ENCODE measurements around the gene RPS4Y1. TPM values are rescaled to one million over a fixed set of nuclear protein-coding genes. Genes with fewer than 3 reads are reported as not detected.
"Not testable (repeated sequence)": the region's sequence is repeated elsewhere in the genome, so short reads cannot be mapped to it uniquely, and the experiment has no call there.

RPS4Y1 gene
- 100 to 1,000 TPM in 4 of 9 donors, not detected in 5; 158 to 210 (median 179) TPM for total RNA-seq
- polyA plus RNA-seq = 100 to 1,000 TPM; 187 to 334 TPM
- long read RNA-seq, donor 1 = 0 reads
- long read RNA-seq, donor 2 = 0 reads
- long read RNA-seq, donor 3, transcript RPS4Y1-201 (7 exons, 1,305 nt) = major isoform, 111 of 123 reads
- long read RNA-seq, donor 3, partial matches to known transcripts = 9 of 123 reads
- long read RNA-seq, donor 3, other reads (novel, unspliced or antisense) = 0 of 123 reads

DNA sequence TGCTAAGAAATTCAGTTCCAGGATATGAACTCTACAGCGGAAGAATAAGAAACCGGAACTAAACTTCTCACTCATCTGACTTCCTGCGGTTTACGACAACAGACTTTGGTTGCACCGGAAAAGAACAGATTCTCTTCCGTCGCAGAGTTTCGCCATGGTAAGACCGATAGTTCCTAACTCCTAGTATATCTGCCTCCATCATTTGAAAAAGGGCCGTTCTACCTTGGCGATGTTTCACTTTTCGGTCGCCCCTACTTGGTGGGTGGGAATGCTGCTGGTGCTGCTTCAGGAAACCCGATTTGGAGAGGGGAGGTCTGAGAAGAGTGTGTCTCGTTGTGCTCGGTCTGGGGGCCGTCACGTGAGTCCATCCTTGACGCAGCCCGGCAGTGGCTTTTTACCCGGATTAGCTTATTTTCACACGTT is at the start of gene RPS4Y1:
RPS4Y1 (plus strand) TSS at position 132 of the 423 bp plus-strand sequence; CDS start at position 155, 23 bp downstream.
- Histone ChIP-seq H3K27ac (peak within 1 kb of the TSS in 5 of 12 donors; percentile 30 to 69 (median 58)), H3K27me3 (no peaks in the 10 kb centered on the region), H3K36me3 (peaks cover 0 to 32% (median 0%) of the 10 kb centered on the region in 9 donors), H3K9me3 (no peaks in the 10 kb centered on the region), H3K4me1 (no peaks in the 10 kb centered on the region), H3K4me3 (peak within 1 kb of the TSS in 7 of 12 donors; percentile 55 to 91 (median 72))
- intact Hi-C loops (cut with DNase I) = loop anchor here in 3 of 10 donors (10.0 kb wide), 1 partner anchor 93 kb away; the partner anchor contains the start of gene ZFY (in 3 of the 3)
- ATAC-seq (peak in 2 of 4 donors; percentile 47 to 83), DNase-seq (peak in 2 of 5 donors; percentile 15 to 22)
- TF ChIP-seq POLR2A (IDR thresholded peaks at IDR 0.05) = no peak
- TF ChIP-seq, protein P1, sequence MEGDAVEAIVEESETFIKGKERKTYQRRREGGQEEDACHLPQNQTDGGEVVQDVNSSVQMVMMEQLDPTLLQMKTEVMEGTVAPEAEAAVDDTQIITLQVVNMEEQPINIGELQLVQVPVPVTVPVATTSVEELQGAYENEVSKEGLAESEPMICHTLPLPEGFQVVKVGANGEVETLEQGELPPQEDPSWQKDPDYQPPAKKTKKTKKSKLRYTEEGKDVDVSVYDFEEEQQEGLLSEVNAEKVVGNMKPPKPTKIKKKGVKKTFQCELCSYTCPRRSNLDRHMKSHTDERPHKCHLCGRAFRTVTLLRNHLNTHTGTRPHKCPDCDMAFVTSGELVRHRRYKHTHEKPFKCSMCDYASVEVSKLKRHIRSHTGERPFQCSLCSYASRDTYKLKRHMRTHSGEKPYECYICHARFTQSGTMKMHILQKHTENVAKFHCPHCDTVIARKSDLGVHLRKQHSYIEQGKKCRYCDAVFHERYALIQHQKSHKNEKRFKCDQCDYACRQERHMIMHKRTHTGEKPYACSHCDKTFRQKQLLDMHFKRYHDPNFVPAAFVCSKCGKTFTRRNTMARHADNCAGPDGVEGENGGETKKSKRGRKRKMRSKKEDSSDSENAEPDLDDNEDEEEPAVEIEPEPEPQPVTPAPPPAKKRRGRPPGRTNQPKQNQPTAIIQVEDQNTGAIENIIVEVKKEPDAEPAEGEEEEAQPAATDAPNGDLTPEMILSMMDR (IDR thresholded peaks at IDR 0.05) = no peak
- 0 to 1% methylated on average over 22 of the region's 22 CpGs; no CpG with 5 or more reads in 2 of the 4 donors for WGBS, 4 donors

DNA sequence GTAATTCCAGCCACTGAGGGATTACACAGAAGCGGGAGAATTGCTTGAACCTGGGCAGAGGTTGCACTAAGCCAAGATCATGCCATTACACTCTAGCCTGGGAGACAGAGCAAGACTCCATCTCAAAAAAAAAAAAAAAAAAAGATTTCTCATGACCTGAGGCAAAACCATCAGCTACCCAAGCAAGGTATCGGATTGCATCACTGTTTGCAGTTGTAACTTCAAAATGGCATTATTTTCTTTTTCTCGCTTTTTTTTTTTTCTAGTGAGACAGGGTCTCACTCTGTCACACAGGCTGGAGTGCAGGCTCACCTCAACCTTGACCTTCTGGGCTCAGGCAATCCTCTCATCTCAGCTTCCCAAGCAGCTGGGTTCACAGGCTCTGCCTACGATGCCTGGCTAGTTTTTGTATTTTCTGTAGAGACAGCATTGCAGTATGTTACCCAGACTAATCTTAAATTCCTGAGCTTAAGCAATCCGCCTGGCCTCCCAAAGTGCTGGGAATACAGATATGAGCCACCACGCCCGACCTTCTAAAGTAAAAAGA is 44.4 kb upstream of the RPS4Y1 start:
- TF ChIP-seq, protein P1 (IDR thresholded peaks at IDR 0.05) = no peak
- TF ChIP-seq POLR2A (IDR thresholded peaks at IDR 0.05) = no peak
- H3K27me3 ChIP-seq = no peaks in the 10 kb centered on the region
- 70 to 78% methylated on average over 7 of the region's 7 CpGs; no CpG with 5 or more reads in 2 of the 4 donors for WGBS, 4 donors
- DNase-seq (no peak), ATAC-seq (no peak)
- no peak overlapping the region for H3K4me3 ChIP-seq
- H3K36me3 ChIP-seq = no peaks in the 10 kb centered on the region
- H3K9me3 ChIP-seq = no peaks in the 10 kb centered on the region
- H3K4me1 ChIP-seq = no peaks in the 10 kb centered on the region
- H3K27ac ChIP-seq = no peak overlapping the region
- intact Hi-C loops (cut with DNase I) = no loop called here

DNA sequence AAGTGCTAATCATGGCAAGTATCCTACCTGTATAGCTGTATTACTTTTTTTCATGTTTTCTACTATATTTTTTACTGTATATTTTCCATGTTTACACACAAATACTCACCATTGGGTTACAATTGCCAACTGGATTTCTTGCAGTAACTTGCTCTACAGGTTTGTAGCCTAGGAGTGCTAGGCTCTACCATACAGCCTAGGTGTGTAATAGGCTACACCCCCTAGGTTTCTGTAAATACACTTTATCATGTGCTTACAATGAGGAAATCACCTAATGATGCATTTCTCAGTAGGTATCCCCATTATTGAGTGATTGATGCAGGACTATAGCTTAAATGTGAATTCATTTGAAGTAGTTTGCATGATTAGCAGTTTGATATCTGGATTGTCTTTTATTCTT is 43.4 kb upstream of the RPS4Y1 start:
- Histone ChIP-seq H3K36me3 (no peaks in the 10 kb centered on the region), H3K27ac (no peak overlapping the region), H3K4me3 (no peak overlapping the region), H3K27me3 (no peaks in the 10 kb centered on the region), H3K4me1 (no peaks in the 10 kb centered on the region), H3K9me3 (no peaks in the 10 kb centered on the region)
- no peak for TF ChIP-seq POLR2A (IDR thresholded peaks at IDR 0.05)
- TF ChIP-seq, protein P1 (IDR thresholded peaks at IDR 0.05) = no peak
- no peak for ATAC-seq
- DNase-seq = no peak
- intact Hi-C loops (cut with DNase I) = no loop called here

DNA sequence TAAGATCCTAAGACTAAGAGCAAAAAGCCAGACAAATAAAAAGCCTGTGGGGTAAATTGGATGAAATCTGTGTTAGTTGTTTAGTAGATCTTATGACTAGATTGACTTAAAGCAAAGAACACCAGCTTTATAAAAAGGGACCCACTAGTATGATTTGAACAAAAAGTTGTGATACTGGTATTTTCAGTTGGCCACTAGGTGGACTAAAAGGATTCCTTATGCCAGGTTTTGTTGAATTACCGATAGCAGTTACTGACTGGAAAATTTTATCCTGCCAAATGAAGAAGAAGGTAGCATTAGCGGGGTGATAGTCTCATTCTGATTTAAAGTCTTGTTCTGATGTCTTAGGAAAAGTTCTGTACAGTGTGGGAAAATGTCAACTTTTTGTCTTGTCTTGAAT is 41.2 kb upstream of the RPS4Y1 start:
- TF ChIP-seq POLR2A (IDR thresholded peaks at IDR 0.05) = no peak
- TF ChIP-seq, protein P1 (IDR thresholded peaks at IDR 0.05) = peak in 6 of 12 donors; percentile 9 to 35 (median 28)
- H3K27me3 ChIP-seq = no peaks in the 10 kb centered on the region
- WGBS, 4 donors = 20 to 24% methylated on average over 2 of the region's 2 CpGs; no CpG with 5 or more reads in 2 of the 4 donors
- no peaks in the 10 kb centered on the region for H3K36me3 ChIP-seq
- DNase-seq = no peak
- intact Hi-C loops (cut with DNase I) = no loop called here
- ATAC-seq = no peak
- no peaks in the 10 kb centered on the region for H3K4me1 ChIP-seq
- H3K4me3 ChIP-seq = no peak overlapping the region
- H3K27ac ChIP-seq = no peak overlapping the region
- H3K9me3 ChIP-seq = no peaks in the 10 kb centered on the region

- 89% methylated on average over 10 of the region's 10 CpGs; no CpG with 5 or more reads in 2 of the 4 donors for WGBS, 4 donors
- H3K9me3 ChIP-seq; H3K27ac ChIP-seq; H3K4me1 ChIP-seq; H3K4me3 ChIP-seq; H3K36me3 ChIP-seq; H3K27me3 ChIP-seq; intact Hi-C loops (cut with DNase I); DNase-seq; ATAC-seq: not testable (repeated sequence)
These were observed 24.1 kb upstream of the RPS4Y1 start for GRCh38 chrY:2817146-2817896.

All from heart left ventricle (tissue), 16 donors.